Stromal cell of bone marrow (primary cell): ENCODE measurements around the gene GJB5.
A peak's percentile ranks its signal among the peaks of the same experiment; 100 is the strongest.
"Not testable (repeated sequence)": the region's sequence is repeated elsewhere in the genome, so short reads cannot be mapped to it uniquely, and the experiment has no call there.

Source experiments
- DNase-seq: peaks from one replicate; pipeline ENCODE4 v3.0.0-alpha.2; 2012; ENCODE audit warnings: low read depth

GJB5 gene

DNA sequence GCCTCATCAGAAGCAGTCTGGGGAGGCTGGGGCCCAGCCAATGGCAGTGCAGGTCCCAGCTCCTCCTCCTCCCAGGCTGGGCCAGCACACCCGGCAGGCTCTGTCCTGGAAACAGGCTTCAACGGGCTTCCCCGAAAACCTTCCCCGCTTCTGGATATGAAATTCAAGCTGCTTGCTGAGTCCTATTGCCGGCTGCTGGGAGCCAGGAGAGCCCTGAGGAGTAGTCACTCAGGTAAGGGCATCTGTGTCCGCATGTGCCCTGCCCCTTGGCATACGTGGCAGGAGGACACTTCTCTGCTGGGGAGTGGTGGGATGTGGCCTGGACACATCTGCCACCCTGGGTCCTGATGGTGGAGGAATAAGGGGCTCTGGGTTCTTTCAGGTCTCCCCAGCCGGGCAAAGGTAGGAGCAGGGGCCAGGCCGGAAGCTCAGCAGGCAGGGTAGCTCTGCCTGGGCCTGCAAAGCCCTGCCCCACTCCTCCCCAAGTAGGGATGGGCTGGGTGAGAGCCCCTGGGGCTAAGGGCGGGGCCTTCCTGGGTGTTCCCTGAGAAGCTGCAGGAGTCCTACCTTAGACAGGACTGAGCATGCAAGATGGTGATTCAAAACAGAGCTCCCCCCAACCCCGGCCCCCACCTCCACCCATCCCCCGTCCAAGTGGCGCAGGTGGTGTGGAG lies at the start of gene GJB5:
TSS of gene GJB5 (plus strand) at position 84 of the 674 bp plus-strand sequence. CDS start 2,284 bp downstream, outside the sequence.
- DNase-seq = no peak

DNA sequence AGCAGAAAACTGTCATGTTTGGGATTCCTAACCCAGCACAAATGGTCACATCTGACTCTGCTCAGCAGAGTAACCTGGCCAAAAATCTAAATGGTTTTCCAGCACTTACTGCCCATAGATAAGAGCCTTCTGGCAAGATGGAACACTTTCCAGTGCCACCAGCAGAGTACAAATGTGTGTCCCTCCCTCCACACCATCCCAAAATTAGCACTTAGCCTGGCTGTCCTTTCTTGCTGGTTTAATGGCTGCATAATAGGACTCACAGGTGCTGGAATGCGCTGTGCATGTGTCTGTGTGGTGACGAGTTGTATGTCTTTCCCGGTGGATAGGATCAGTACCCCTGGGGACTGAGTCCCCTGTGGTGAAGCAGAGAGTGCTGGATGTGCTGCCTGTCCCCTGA lies 49.8 kb upstream of the GJB5 start:
- DNase-seq = no peak

DNA sequence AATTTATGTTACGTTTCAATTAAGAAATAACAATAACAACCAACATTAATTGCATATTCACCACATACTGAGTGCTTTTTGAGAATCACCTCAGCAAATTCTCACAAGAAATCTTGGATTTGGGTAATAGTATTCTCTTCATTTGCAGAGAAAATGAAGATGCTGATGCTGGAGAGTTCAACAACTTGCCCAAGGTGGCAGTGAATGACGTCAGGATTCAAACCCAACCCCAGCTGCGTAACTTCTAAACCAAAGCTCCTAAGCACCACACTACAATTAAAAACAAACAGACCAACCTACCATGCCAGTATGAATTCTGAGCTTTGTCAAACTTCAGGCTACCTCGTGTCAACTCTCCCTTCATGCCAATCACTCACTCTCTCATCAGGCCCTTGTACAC lies 46.7 kb upstream of the GJB5 start:
- no peak for DNase-seq

DNA sequence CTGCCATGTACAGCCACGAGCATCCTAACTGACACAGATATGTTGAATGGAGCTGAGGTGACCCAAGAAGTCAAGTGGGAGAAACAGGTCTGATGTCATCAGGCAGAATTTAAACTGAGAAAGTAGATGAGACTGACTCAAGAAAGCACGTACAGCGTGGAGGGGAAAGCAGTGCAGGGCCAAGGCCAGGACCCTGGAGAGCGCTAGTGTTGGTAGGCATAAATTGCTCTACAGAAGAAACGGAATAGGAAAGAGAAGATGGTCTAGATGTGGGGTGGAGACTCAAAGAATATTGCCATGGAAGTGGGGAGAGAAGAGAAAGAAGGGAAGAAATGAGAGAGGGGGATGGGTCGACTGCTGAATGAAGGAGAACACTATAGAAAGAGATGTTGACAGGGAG lies 45.3 kb upstream of the GJB5 start:
- DNase-seq = no peak

DNA sequence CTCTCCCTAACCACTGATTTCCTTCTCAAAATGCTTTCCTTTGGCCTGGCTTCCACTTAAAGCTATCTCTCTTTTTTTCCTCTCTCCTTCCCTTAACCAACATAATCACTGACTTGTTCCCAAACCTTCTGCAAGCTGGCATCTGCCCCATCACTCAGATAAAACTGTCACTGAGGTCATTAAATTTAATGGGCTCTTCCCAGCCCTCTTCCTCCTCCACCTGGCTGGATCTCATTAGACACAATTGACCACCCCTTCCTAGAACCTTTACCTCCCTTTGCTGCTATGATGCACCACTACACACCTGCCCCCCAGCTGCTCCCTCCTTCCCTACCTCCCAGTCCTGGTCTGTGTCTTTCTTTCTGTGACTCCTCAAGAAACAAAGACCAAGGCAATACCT lies 44.0 kb upstream of the GJB5 start:
- no peak for DNase-seq

DNA sequence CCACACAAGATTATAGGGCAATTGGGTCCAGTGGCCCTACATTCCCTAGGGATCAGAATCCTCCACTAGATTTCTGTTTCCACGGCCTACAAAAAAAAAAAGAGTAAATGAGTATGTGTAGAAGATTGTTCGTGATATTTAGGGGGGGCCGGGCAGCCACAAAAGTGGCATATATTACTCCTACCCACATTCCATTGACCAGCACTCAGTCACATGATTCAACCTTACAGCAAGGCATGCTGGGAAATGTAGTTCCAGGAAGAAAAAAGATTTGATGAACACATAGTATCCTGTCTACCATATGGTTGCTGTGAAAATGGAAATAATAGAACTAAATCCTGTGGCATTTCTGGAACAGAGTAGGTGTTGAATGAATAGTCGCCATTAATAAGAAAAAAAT lies 43.4 kb upstream of the GJB5 start:
- no peak for DNase-seq

DNA sequence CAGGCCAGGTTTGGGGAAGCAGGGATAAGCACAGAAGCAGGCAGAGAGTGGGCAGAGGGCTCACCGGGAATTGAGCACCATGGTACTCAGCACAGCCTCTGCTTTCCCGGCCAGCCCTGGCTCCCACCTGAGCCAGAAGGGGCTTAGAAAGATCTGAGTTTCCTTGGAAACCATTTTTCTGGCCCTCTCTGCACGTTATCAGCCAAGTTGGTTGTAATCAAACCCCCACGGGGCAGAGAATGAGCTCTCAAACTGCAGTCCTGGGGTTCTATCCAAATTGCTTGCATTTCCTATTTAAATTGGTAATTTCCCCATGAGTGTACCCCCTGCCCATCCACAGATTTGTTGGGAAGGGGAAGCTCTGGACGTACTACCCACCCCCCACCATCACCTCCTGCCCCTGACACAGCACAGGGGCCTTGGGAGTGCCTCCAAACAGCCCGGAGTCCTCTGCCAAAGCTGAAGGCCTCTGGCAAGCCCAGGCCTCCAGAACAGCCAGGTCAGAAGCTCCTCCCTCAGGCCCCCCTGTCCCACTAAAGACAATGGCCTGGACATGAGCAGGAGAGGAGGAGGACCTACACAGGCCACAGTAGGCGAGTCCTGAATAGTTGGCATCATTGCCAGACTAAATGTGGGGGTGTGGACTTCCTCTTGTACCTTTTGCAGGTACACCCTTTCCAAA lies 42.7 kb upstream of the GJB5 start:
- no peak for DNase-seq

DNA sequence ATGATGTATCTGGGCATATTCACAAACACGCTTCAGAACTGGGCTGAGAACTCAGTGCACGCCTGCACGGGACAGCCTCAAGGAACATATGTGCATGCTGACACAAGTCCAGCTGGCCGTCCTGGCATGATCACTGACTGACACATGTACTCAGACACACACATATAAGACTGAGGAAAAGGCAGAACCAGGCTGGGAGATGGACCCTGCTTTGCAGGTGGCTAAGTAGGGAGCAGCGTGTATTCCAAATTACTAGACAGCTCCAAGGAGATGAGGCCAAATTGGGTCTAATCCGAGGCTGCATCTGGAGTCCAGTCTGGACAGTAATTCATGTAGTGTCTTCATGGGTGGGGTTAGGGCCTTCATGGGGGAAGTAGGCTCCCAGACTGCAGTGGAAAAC lies 41.4 kb upstream of the GJB5 start:
- no peak for DNase-seq

DNA sequence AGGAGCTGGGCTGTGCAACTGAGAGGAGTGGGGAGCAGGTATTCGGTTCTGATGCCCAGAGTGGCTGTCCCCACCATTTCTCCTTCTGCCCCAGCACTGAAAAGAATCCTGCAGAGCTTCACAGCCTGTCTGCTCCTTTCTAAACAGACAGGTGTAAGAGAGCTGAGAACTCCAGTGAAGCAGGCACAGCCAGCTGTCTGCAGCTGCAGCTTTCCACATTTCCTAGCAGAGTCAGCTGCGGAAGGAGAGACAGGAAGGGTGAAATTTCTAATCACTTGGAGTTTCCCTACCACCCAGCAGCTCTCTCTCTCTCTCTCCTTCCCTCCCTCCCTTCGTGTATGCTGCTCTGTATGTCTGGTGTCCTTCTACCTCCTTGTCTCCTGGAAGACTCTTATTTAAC lies 40.5 kb upstream of the GJB5 start:
- no peak for DNase-seq

DNA sequence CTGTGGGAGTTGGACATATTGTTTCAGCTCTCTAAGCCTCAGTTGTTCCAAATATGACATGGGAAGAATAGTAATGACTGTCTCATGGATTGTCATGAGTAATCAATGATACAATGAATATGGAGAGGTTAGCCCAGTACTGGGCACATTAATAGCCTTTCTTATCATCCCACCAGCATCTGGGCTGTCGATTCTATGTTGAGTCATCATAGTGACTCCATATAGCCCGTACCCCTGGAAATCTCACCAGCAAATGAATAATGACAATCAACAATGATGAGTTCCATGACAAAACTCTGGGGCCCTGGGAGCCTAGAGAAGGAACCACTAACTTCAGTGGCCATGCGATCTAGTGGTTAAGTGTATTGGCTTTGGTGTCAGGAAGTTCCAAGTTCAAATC lies 39.7 kb upstream of the GJB5 start:
- DNase-seq = no peak

DNA sequence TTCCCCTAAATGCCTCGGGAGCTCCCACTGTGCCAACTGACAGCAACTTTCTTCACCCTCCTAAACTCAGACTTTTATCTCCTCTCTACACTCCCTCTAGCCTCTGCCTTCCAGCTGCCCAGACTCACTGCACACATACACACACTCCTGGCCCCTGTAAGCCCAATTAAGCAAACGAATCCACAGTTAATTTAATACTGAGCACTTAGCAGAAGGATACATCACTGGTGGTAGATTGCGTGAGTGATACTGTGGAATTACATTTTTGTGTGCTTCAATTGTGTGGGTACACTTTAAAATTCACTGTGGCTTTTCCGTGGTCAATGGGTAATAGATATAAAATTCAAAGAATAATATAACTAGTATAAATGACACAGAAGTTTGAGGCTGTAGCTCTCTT lies 33.6 kb upstream of the GJB5 start:
- DNase-seq = no peak

DNA sequence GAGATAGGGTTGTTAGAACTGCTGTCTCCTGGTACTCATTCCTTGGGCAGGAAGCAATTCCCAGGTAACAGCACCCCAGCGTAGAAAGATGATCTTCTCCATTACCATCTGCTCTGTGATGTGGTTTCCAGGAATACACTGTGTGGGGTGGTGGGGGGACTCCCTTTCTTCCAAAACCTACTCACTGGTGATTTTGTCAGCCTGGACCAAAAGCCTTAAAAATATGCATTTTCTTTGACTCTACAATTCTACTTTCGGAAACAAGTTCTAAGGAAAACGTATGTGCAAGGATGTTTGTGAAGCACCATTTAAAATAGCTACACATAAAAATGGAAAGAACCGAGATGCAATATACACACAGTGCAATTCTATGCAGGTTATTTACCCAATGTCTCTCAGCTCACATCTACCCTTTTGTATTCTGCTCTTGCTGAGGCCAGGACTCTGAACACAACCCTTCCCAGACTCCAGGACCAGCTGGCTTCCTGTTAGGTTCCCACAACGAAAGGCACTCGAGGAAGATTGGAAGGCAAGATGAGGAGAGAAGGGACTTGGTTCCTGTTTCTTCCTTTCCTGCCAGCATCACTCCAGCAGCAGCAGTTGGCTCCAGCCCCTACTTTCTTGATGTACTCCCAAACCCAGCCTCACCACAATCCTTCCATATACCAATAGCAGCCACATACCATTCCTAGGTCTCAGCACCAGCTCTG lies 33.0 kb upstream of the GJB5 start:
- DNase-seq = no peak

DNA sequence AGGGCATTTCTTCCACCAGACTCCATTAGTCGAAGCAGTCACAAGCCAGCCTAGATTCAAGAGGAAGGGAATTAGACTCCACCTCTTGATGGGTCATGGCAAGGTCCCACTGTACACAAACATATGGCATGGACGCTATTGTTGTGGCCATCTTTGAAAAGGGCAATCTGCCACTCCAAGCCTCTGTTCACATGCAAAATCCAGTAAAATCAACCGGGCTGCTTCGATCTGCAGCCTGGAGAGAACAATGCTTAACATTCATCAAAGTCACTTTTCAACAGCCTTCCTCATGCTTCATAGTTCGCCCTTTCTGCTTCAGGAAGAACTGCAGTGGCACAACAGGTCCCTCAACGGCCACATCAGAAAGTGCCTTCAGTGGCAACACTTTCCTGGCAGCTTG lies 28.0 kb upstream of the GJB5 start:
- DNase-seq = no peak

DNA sequence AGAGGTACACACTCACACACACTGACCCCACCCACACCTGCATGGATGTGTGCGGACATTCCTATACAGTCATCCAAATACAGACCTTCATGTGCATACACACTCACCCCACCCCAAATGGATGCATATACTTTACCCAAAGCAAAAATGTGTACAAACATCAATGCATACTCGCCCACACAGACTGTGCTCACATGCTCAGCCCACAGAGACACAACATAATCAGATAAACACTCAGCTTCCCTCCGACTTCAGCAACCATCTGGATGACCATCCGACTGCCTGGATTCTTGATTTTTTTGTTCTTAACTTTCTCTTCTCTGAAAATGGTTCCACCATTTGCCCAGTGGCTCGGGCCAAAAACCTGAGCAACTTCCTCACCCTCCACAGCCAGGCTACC lies 24.4 kb upstream of the GJB5 start:
- DNase-seq = no peak

DNA sequence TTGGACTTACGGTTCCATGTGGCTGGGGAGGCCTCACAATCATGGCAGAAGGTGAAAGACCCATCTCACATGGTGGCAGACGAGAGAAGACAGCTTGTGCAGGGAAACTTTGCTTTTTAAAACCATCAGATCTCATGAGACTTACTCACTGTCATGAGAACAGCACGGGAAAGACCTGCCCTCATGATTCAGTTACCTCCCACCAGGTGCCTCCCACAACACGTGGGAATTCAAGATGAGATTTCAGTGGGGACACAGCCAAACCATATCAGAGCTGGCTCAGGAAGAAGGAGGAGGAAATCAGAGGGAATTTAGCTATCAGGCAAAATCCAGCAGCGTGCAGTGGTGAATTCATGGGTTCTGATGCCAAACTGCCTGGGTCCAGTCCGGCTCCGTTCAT lies 22.0 kb upstream of the GJB5 start:
- not testable (repeated sequence) for DNase-seq

DNA sequence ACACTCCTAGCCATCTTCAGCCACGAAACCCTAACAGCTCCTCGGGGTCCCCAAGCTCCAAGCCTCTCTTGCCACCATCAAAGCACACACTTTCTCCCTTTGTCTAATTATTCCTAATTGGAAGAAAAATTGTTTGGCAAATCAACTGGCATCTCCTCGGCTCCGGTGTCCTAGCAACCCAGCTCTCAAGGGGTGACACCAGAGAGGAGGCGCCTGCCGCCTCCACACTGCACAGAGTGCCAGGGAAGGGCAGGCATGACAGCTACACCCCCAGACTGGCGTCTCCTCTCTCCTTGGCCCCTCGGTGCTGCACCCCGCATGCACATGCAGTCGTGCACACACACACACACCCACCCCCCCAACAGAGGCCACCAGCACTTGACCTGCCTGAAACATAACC lies 18.2 kb upstream of the GJB5 start:
- DNase-seq = no peak

DNA sequence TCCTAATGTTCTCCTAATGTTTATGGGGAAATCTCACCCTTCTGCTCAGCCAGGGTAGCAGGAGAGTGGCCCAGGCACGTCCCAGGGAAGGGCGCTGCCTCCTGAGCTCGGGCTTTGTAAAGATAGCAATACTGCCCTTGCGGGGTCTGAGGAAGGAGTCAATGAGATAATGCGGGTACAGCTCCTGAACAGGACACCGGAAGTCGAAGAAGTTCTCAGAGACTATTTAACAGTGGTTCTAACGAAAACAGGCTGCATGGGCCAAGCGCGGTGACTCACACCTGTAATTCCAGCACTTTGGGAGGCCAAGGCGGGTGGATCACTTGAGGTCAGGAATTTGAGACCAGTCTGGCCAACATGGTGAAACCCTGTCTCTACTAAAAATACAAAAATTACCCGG lies 17.6 kb upstream of the GJB5 start:
- not testable (repeated sequence) for DNase-seq

DNA sequence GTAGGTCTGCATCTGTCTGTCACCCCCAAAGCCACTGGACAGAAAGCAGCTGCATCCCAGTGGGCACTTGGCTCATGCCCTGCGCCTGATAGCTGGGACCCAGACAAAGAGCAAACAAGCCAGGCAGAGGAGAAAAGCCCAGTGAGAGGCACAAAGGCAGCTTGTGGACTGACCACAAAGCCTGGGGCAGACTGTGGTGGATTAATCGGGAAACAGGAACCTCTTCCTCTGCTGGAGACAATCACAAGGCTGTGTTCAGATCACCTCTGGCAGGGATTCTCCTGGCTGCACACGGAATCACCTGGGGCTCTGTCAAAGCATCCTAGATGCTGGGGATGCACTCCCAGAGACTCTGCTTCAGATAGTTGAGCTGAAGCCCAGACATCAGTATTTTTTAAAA lies 15.2 kb upstream of the GJB5 start:
- no peak for DNase-seq

DNA sequence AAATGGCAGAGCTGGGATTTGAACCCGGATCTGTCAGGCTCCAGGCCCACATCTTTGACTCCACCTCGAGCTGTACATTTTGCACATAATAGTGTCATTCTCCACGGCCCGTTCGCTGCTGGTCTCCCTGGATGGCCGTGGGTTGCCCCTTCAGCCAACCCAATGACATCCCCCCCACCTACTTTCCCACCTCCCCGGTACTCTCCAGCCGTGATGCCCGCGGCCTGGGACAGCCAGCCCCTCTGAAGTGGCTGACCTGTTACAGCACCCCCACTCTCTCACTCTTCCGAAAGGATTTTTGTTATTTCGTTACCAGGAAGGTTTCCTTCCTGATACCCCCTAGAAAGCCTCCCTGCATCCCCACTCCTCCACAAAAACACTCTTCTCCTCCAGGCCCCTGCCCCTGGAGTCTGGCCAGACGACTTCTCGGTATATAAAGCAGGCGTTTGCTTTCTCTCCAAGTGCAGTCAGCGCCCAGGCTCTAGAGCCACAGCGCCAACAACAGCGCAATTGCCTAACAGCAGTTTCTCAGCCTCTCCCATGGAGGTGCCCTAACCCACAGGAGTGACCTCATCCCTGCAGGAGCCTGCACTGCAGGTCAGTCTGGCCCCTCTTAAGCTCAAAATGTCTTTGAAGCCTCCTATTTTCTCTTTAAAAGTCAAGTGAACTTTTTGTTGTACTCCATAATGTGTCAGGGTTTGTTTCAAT lies 14.5 kb upstream of the GJB5 start:
- DNase-seq = no peak

DNA sequence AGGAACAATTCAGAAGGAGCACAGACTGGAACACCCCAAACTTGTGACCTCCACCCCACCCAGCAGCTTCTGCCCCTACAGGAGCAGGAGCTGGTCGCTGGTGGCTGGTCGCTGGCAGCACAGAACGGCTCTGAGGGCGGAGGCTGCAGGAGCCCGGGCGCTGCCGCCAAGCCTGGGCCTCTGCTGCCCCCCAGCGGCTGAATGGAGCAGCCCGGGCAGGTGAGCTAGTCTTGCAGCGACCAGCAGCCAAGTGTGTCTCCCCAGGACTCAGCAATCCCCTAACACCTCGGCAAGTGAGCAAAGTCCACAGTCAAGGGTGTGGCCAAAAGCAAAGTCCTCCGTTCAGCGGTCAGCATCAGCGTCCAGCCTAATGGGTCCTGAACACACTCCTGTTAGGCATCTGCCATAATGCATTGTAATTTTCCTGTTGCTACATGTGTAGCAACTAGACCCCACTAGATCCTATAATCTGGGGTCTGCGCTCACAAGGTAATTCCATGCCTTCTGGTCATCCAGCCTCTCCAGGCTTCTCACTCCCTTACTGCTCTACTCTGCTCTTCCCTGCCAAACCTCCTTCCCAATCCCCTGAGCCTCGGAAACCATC lies 12.1 kb upstream of the GJB5 start:
- DNase-seq = peak; percentile 26

DNA sequence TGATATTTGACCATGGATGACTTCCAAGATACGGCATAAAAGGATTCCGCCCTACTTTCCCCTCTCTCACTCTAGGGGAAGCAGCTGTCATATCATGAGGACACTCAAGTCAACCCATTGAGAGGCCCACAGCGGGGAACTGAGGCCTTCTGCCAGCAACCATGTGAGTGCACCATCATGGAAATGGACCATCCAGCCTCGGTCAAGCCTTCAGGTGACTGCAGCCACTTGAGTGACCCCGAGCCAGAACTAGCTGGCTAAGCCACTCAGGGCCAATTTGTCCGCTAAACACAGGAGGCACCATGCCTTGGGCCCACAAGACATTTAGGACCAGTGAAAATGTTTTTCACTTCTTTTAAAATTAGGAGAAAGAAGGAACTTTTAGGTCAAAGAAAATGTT lies 11.1 kb upstream of the GJB5 start:
- no peak for DNase-seq

DNA sequence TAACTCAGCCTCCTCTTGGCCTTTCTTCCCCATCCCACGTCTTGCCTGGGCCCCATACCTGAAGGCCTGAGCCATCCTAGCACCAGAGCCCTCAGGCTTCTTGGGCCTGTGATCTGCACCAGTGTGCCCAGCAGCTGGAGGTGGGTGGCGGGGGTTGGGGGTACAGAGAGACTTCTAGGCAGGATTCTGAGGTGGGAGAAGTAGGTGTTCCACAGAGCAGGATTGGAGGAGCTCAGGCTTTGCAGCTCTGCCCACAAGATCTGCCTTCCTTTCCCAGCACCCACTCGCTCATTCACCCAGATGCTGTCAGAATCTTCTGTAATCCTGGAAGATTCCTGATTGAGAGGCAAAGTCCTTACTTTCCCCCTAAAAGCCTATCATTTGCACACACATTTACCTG lies 10.0 kb upstream of the GJB5 start:
- no peak for DNase-seq
